Kidney (tissue), 14 donors: ENCODE measurements around the gene MLEC. TPM values are rescaled to one million over a fixed set of nuclear protein-coding genes. Genes with fewer than 3 reads are reported as not detected.

Experiments
- DNase-seq, 5 donors: peaks; one replicate each; pipeline ENCODE4 v3.0.0-alpha.2; 2013 to 2020
- FAIRE-seq: peaks from 2 replicates; lab custom pipeline; 2012; peaks lifted over from hg19 to GRCh38; lab: Jason Lieb, UNC
- H3K27ac ChIP-seq, 2 donors: one replicate each; pipeline ENCODE4 v1.7.0; 2013; ENCODE audit warnings: low read depth in 2 of 2, low read length in 2 of 2, inconsistent platforms in 1 of 2
- H3K27me3 ChIP-seq: one replicate; pipeline ENCODE4 v1.7.1; 2013; ENCODE audit warnings: low read length, inconsistent platforms; ENCODE audit not compliant: control insufficient read depth, insufficient read depth
- H3K36me3 ChIP-seq, 3 donors: one replicate each; pipeline versions ENCODE4 v1.7.0 to v1.7.1; 2013; ENCODE audit warnings: low read length in 3 of 3, control low read depth in 1 of 3, inconsistent platforms in 1 of 3; ENCODE audit not compliant: insufficient read depth in 3 of 3, control insufficient read depth in 2 of 3
- H3K4me1 ChIP-seq, 3 donors: one replicate each; pipeline versions ENCODE4 v1.7.0 to v1.7.1; 2013; ENCODE audit warnings: low read length in 3 of 3, inconsistent platforms in 1 of 3, low read depth in 1 of 3; ENCODE audit not compliant: control insufficient read depth in 2 of 3, insufficient read depth in 2 of 3
- H3K4me3 ChIP-seq, 3 donors: one replicate each; pipeline versions ENCODE4 v1.7.0 to v1.8.1; 2013; ENCODE audit warnings: low read length in 3 of 3, control low read depth in 1 of 3, inconsistent platforms in 1 of 3
- H3K9ac ChIP-seq, 3 donors: one replicate each; pipeline versions ENCODE4 v1.7.0 to v1.7.1; 2013; ENCODE audit warnings: low read length in 3 of 3, control low read depth in 1 of 3, inconsistent platforms in 1 of 3
- H3K9me3 ChIP-seq, 3 donors: one replicate each; pipeline versions ENCODE4 v1.7.0 to v1.7.1; 2013; ENCODE audit warnings: low read length in 3 of 3, control low read depth in 1 of 3, inconsistent platforms in 1 of 3; ENCODE audit not compliant: control insufficient read depth in 2 of 3, insufficient read depth in 1 of 3
- intact Hi-C: fragments of 100-400 bp; cut with DNase I; formaldehyde crosslinking; loops from one replicate; pipeline ENCODE4 v1.11.1; 2022
- polyA plus RNA-seq: library from polyadenylated mRNA; stranded (reverse); fragments of 350-450 nt; fragmentation: Illumina TruSeq; extraction: RNeasy Lipid Tissue Mini Kit (QIAGEN cat#74804); gene quantifications from one replicate; pipeline ENCODE4 v1.2.3, GENCODE V29; 2014; ENCODE audit warnings: low read depth, low replicate concordance; ENCODE audit not compliant: insufficient read depth
- total RNA-seq: library from RNA; stranded (reverse); fragmentation: NEBNext Ultra II Directional; extraction: Animal tissue kit (Norgen Biotek cat#: 25700); gene quantifications from one replicate; pipeline ENCODE4 v1.2.1, GENCODE V29; 2021
- TF ChIP-seq, protein P1 (sequence below): IDR thresholded peaks from 3 replicates; pipeline ENCODE4 v1.5.1; 2012; ENCODE audit warnings: mild to moderate bottlenecking, moderate library complexity, borderline replicate concordance; ENCODE audit not compliant: insufficient read depth; ENCODE audit errors: extremely low read depth
- donor health status: control.
- donor health status: control.
- donor health status: control.
- donor health status: control.
- donor health status: control.
- donor health status: DM: yes; HTN: yes; CAD: no.
- donor health status: Normal renal cell carcinoma (clear cell type).

The MLEC gene
- total and polyA plus RNA-seq, 2 donors from 2014 or later, result 60.3 to 146 TPM

DNA sequence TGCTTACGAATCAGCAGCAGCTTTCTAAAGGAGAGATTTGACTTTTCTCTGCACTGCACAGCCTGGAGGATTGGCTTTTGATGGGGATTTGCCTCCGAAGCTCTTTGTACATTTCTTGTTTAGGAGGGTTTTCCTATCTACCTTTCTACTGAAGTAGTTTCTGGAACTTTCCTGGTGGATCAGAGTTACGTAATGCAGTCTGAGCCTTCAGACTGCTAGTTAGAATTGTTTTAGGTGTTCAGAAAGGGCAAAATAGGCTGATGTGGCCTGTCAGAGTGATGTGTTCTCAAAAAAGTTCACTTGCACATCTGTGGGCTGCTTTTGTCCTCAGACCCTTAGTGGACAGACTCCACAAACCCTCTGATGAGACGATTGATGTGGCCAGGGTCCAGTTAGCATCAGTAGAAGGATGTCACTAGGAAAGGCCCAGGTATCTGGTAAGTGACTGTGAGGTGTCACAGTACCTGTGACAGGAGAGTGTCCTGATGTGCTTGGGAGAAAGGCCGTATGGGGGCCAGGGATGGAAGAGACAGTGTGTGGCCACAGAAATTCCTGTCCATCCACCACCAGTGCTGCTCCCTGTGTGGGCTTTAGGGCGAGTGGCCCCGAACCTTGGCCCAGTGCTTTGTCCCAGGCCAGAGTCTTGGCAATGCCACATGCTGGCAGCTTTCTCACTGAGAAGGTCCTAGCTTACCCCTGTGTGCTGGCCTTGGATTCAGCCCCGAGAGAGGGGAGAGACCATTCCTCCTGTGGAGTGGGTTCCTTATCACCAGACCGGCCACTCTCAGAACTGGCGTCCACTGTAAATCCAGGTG, 34.2 kb downstream of the MLEC start:
- peaks cover 16 to 63% (median 53%) of the 10 kb centered on the region in 3 donors for H3K36me3 ChIP-seq
- intact Hi-C loops, result no loop called here
- TF ChIP-seq, protein P1, sequence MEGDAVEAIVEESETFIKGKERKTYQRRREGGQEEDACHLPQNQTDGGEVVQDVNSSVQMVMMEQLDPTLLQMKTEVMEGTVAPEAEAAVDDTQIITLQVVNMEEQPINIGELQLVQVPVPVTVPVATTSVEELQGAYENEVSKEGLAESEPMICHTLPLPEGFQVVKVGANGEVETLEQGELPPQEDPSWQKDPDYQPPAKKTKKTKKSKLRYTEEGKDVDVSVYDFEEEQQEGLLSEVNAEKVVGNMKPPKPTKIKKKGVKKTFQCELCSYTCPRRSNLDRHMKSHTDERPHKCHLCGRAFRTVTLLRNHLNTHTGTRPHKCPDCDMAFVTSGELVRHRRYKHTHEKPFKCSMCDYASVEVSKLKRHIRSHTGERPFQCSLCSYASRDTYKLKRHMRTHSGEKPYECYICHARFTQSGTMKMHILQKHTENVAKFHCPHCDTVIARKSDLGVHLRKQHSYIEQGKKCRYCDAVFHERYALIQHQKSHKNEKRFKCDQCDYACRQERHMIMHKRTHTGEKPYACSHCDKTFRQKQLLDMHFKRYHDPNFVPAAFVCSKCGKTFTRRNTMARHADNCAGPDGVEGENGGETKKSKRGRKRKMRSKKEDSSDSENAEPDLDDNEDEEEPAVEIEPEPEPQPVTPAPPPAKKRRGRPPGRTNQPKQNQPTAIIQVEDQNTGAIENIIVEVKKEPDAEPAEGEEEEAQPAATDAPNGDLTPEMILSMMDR, result no peak
- FAIRE-seq, result no peak
- peaks cover 3 to 19% (median 16%) of the 10 kb centered on the region in 3 donors for H3K4me1 ChIP-seq
- H3K9ac ChIP-seq, result no peak overlapping the region
- H3K4me3 ChIP-seq, result no peak overlapping the region
- no peaks in the 10 kb centered on the region for H3K27me3 ChIP-seq
- H3K27ac ChIP-seq, result no peak overlapping the region
- H3K9me3 ChIP-seq, result no peaks in the 10 kb centered on the region
- DNase-seq, result no peak

DNA sequence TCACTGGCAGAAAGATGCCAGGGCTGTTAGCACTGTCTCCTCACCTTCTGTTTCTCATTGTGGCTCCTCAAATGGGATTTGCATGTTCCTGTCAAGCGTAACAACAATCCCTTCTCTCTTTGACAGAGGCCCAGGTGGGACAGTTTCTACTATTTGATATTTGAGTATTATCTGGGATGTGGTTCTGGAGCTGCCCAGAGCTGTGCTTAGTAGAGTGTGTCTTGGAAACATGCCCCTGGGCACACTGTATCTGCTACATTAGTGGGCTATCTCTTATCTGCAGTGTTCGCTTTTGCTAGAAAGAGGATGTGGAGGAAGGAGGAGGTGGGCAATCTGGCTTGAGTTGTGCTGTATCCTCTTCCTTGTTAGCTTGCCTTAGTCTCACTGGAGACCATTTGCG, 34.9 kb downstream of the MLEC start:
- no peak overlapping the region for H3K9ac ChIP-seq
- no peak for FAIRE-seq
- peaks cover 10 to 56% (median 46%) of the 10 kb centered on the region in 3 donors for H3K36me3 ChIP-seq
- intact Hi-C loops, result no loop called here
- H3K27ac ChIP-seq, result no peak overlapping the region
- H3K27me3 ChIP-seq, result no peaks in the 10 kb centered on the region
- no peaks in the 10 kb centered on the region for H3K9me3 ChIP-seq
- DNase-seq, result no peak
- H3K4me1 ChIP-seq, result peaks cover 3 to 25% (median 16%) of the 10 kb centered on the region in 3 donors
- no peak overlapping the region for H3K4me3 ChIP-seq
- TF ChIP-seq, protein P1, result no peak

- FAIRE-seq (no peak), DNase-seq (no peak)
- no peaks in the 10 kb centered on the region for H3K9me3 ChIP-seq
- intact Hi-C loops, result no loop called here
- no peak overlapping the region for H3K4me3 ChIP-seq
- TF ChIP-seq, protein P1, result no peak
- H3K27me3 ChIP-seq, result no peaks in the 10 kb centered on the region
- no peak overlapping the region for H3K27ac ChIP-seq
- no peak overlapping the region for H3K9ac ChIP-seq
- peaks cover 8 to 53% (median 44%) of the 10 kb centered on the region in 3 donors for H3K36me3 ChIP-seq
- H3K4me1 ChIP-seq, result peaks cover 3 to 26% (median 16%) of the 10 kb centered on the region in 3 donors
Measured at GRCh38 chr12:120722784-120723183, 35.8 kb downstream of the MLEC start.
